ENCODE data around the gene RHOG. TPM values are rescaled to one million over a fixed set of nuclear protein-coding genes. Genes with fewer than 3 reads are reported as not detected.
A peak's percentile ranks its signal among the peaks of the same experiment; 100 is the strongest.
"Not testable (repeated sequence)": the region's sequence is repeated elsewhere in the genome, so short reads cannot be mapped to it uniquely, and the experiment has no call there.

RHOG gene
- total and polyA plus RNA-seq, 5 donors from 2014 or later = 173 to 276 (median 234) TPM

- H3K27ac ChIP-seq (ENCODE audit: insufficient read depth, low read length, poor library complexity, severe bottlenecking) = peak overlapping the region; percentile 97
- Mint-ChIP-seq H3K9me3 (no peaks in the 10 kb centered on the region), H3K27ac (peak overlapping the region; percentile 99 to 100 (median 99)), H3K4me1 (peaks cover 19 to 63% (median 32%) of the 10 kb centered on the region in 4 donors), H3K4me3 (peak overlapping the region; percentile 80 to 96 (median 93)), H3K36me3 (peaks cover 15% of the 10 kb centered on the region), H3K27me3 (no peaks in the 10 kb centered on the region)
- peaks cover 28% of the 10 kb centered on the region for H3K4me1 ChIP-seq (ENCODE audit: control insufficient read depth, insufficient read depth, low read length, poor library complexity, severe bottlenecking)
- H3K27me3 ChIP-seq (ENCODE audit: control insufficient read depth, insufficient read depth, low read length) = no peaks in the 10 kb centered on the region
- H3K9me3 ChIP-seq (ENCODE audit: control insufficient read depth in 2 of 2, low read length in 2 of 2) = no peaks in the 10 kb centered on the region
- ATAC-seq (ENCODE audit: low read depth in 2 of 2) (peak; percentile 18 to 26), DNase-seq (no peak)
- H3K36me3 ChIP-seq (ENCODE audit: control insufficient read depth, insufficient read depth, low read length) = peaks cover 17% of the 10 kb centered on the region
- H3K4me3 ChIP-seq (ENCODE audit: low read depth, low read length) = peak overlapping the region; percentile 89
Measured at GRCh38 chr11:3796801-3797328, 43.9 kb downstream of the RHOG start.

GRCh38 chr11:3796346-3796745, 44.4 kb downstream of the RHOG start:
- peak overlapping the region; percentile 87 to 100 (median 99) for H3K27ac Mint-ChIP-seq
- Histone ChIP-seq H3K27ac (ENCODE audit: insufficient read depth, low read length, poor library complexity, severe bottlenecking) (peak overlapping the region; percentile 97), H3K4me1 (ENCODE audit: control insufficient read depth, insufficient read depth, low read length, poor library complexity, severe bottlenecking) (peaks cover 28% of the 10 kb centered on the region), H3K27me3 (ENCODE audit: control insufficient read depth, insufficient read depth, low read length) (no peaks in the 10 kb centered on the region), H3K4me3 (ENCODE audit: low read depth, low read length) (peak overlapping the region; percentile 89), H3K9me3 (ENCODE audit: control insufficient read depth in 2 of 2, low read length in 2 of 2) (no peaks in the 10 kb centered on the region), H3K36me3 (ENCODE audit: control insufficient read depth, insufficient read depth, low read length) (peaks cover 20% of the 10 kb centered on the region)
- no peaks in the 10 kb centered on the region for H3K9me3 Mint-ChIP-seq
- H3K4me3 Mint-ChIP-seq = peak overlapping the region; percentile 80 to 96 (median 93)
- DNase-seq (peak in 2 of 3 donors; percentile 23 to 27), ATAC-seq (ENCODE audit: low read depth in 2 of 2) (no peak)
- no peaks in the 10 kb centered on the region for H3K27me3 Mint-ChIP-seq
- H3K36me3 Mint-ChIP-seq = peaks cover 15% of the 10 kb centered on the region
- peaks cover 19 to 63% (median 32%) of the 10 kb centered on the region in 4 donors for H3K4me1 Mint-ChIP-seq

DNA sequence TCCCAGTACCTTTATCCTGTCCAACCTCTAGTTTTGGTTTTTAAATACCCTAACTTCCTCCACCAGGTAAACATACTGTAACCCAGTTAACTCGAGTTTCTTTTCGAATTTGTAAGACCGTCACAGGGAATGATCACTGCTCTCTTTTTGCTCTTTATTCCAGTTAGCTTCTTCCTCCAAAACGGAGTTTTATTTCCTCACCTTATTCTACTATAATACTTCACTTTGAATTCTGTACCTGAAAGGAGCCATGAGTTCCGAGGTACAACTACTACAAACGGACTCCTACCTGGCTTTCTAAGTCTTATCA, 44.8 kb downstream of the RHOG start:
- Mint-ChIP-seq H3K27ac (peak overlapping the region; percentile 87 to 100 (median 99)), H3K9me3 (no peaks in the 10 kb centered on the region), H3K4me3 (peak overlapping the region; percentile 80 to 96 (median 93)), H3K36me3 (peaks cover 15% of the 10 kb centered on the region), H3K4me1 (peaks cover 19 to 63% (median 32%) of the 10 kb centered on the region in 4 donors), H3K27me3 (no peaks in the 10 kb centered on the region)
- H3K27ac ChIP-seq (ENCODE audit: insufficient read depth, low read length, poor library complexity, severe bottlenecking) = peak overlapping the region; percentile 97
- H3K27me3 ChIP-seq (ENCODE audit: control insufficient read depth, insufficient read depth, low read length) = no peaks in the 10 kb centered on the region
- peak overlapping the region; percentile 89 for H3K4me3 ChIP-seq (ENCODE audit: low read depth, low read length)
- peaks cover 23% of the 10 kb centered on the region for H3K36me3 ChIP-seq (ENCODE audit: control insufficient read depth, insufficient read depth, low read length)
- no peaks in the 10 kb centered on the region for H3K9me3 ChIP-seq (ENCODE audit: control insufficient read depth in 2 of 2, low read length in 2 of 2)
- ATAC-seq (ENCODE audit: low read depth in 2 of 2) = no peak
- peaks cover 28% of the 10 kb centered on the region for H3K4me1 ChIP-seq (ENCODE audit: control insufficient read depth, insufficient read depth, low read length, poor library complexity, severe bottlenecking)
- DNase-seq = no peak

DNA sequence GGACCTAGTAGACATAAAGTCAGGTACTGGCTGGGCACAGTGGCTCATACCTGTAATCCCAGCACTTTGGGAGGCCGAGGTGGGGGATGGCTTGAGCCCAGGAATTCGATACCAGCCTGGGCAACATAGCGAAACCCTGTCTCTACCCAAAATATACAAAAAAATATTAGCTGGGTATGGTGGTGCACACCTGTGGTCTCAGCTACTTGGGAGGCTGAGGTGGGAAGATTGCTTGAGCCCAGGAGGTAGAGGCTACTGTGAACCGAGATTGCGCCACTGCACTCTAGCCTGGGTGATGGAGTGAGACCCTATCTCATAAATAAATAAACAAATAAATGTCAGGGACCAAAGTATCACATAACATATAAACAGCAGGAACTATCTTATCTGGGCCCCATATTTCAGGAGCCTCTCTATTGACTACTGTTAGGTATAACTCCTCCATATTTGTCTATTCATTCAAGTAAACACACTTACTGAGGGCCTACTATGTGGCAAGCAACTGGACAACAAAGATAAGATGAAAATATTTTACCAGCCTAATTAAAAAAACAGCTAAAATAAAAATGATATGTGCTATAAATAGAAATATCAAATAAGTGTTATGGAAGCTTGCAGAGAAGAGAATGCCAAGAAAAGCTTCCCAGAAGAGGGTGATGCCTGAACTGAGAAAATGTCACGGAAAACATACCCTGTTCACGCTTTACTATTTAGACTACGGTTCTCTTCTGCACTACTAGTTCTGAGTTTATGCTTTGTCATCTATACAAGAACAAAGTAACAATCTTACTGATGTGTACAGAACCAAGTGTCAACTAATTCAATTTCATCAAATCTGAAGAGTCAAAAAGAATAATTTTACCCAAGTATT, 45.4 kb downstream of the RHOG start:
- ATAC-seq (ENCODE audit: low read depth in 2 of 2) = no peak
- Histone ChIP-seq H3K36me3 (ENCODE audit: control insufficient read depth, insufficient read depth, low read length) (peaks cover 28% of the 10 kb centered on the region), H3K4me3 (ENCODE audit: low read depth, low read length) (peak overlapping the region; percentile 89), H3K9me3 (ENCODE audit: control insufficient read depth in 2 of 2, low read length in 2 of 2) (no peaks in the 10 kb centered on the region), H3K27ac (ENCODE audit: insufficient read depth, low read length, poor library complexity, severe bottlenecking) (peak overlapping the region; percentile 97), H3K27me3 (ENCODE audit: control insufficient read depth, insufficient read depth, low read length) (no peaks in the 10 kb centered on the region), H3K4me1 (ENCODE audit: control insufficient read depth, insufficient read depth, low read length, poor library complexity, severe bottlenecking) (peaks cover 30% of the 10 kb centered on the region)
- Mint-ChIP-seq H3K27me3 (no peaks in the 10 kb centered on the region), H3K4me3 (peak overlapping the region; percentile 80 to 96 (median 93)), H3K4me1 (peaks cover 22 to 67% (median 36%) of the 10 kb centered on the region in 4 donors), H3K36me3 (peaks cover 19% of the 10 kb centered on the region), H3K27ac (peak overlapping the region; percentile 87 to 100 (median 99)), H3K9me3 (no peaks in the 10 kb centered on the region)
- no peak for DNase-seq

DNA sequence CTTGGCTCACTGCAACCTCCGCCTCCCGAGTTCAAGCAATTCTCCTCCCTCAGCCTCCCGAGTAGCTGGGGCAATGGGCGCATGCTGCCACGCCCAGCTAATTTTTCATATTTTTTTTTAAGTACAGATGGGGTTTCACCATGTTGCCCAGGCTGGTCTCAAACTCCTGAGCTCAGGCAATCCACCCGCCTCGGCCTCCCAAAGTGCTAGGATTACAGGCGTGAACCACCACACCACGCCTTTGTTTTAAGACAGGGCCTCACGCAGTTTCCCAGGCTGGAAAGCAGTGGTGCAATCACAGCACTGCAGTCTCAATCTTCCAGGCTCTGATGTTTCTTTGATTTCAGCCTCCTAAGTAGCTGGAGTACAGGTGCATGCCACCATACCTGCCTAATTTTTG, 46.4 kb downstream of the RHOG start:
- H3K4me3 Mint-ChIP-seq = peak overlapping the region; percentile 21 to 95 (median 75)
- not testable (repeated sequence) for ATAC-seq (ENCODE audit: low read depth in 2 of 2)
- H3K4me1 ChIP-seq (ENCODE audit: control insufficient read depth, insufficient read depth, low read length, poor library complexity, severe bottlenecking) = peaks cover 34% of the 10 kb centered on the region

DNA sequence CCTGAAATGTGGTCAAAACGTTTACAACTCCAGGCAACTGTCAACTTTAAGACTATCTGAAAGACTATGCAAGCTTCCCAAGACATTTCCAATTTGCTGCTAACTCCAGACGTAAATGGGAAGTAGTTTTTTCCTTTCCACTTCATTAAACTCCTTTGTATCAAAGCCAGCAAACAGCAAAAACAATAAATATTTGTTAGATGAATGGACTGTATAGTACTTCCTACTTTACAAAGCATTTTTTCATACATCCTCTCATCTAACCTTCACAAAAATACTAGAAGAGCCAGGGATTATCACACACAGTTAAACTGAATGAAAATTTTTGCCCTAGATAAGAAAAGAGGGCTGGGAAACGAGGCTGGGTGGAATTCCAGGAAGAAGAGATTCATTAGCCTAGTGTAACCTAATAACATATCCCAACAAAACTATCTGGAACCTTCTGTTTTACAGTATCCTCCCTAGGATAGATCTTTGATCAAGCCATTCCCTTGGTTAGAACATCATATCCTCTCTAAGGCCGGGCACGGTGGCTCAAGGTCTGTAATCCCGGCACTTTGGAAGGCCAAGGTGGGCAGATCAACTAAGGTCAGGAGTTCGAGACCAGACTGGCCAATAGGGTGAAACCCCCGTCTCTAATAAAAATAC, 53.9 kb downstream of the RHOG start:
- Histone ChIP-seq H3K4me1 (ENCODE audit: control insufficient read depth, insufficient read depth, low read length, poor library complexity, severe bottlenecking) (peaks cover 61% of the 10 kb centered on the region), H3K9me3 (ENCODE audit: control insufficient read depth in 2 of 2, low read length in 2 of 2) (no peaks in the 10 kb centered on the region), H3K27me3 (ENCODE audit: control insufficient read depth, insufficient read depth, low read length) (no peaks in the 10 kb centered on the region), H3K36me3 (ENCODE audit: control insufficient read depth, insufficient read depth, low read length) (peaks cover 23% of the 10 kb centered on the region), H3K4me3 (ENCODE audit: low read depth, low read length) (peak overlapping the region; percentile 9), H3K27ac (ENCODE audit: insufficient read depth, low read length, poor library complexity, severe bottlenecking) (peak overlapping the region; percentile 82)
- ATAC-seq (ENCODE audit: low read depth in 2 of 2) (no peak), DNase-seq (no peak)
- H3K9me3 Mint-ChIP-seq = no peaks in the 10 kb centered on the region
- peak overlapping the region; percentile 3 to 56 (median 12) for H3K4me3 Mint-ChIP-seq
- H3K4me1 Mint-ChIP-seq = peaks cover 38 to 81% (median 63%) of the 10 kb centered on the region in 4 donors
- H3K36me3 Mint-ChIP-seq = peaks cover 18% of the 10 kb centered on the region
- peak overlapping the region; percentile 78 to 93 (median 87) for H3K27ac Mint-ChIP-seq
- H3K27me3 Mint-ChIP-seq = no peaks in the 10 kb centered on the region

More for the DNA sequence above, 46.4 kb downstream of the RHOG start:
- not testable (repeated sequence) for DNase-seq; H3K9me3 ChIP-seq (ENCODE audit: control insufficient read depth in 2 of 2, low read length in 2 of 2); H3K27me3 Mint-ChIP-seq; H3K9me3 Mint-ChIP-seq; H3K27me3 ChIP-seq (ENCODE audit: control insufficient read depth, insufficient read depth, low read length)
- Mint-ChIP-seq H3K36me3 (peaks cover 20% of the 10 kb centered on the region), H3K27ac (peak overlapping the region in 2 of 3 donors; percentile 79 to 93), H3K4me1 (peaks cover 26 to 70% (median 41%) of the 10 kb centered on the region in 4 donors)
- Histone ChIP-seq H3K36me3 (ENCODE audit: control insufficient read depth, insufficient read depth, low read length) (peaks cover 29% of the 10 kb centered on the region), H3K27ac (ENCODE audit: insufficient read depth, low read length, poor library complexity, severe bottlenecking) (peak overlapping the region; percentile 97), H3K4me3 (ENCODE audit: low read depth, low read length) (peak overlapping the region; percentile 89)

GRCh38 chr11:3783611-3784010, 57.1 kb downstream of the RHOG start:
- H3K27ac Mint-ChIP-seq = peak overlapping the region in 2 of 3 donors; percentile 17 to 83
- no peak overlapping the region for H3K4me3 ChIP-seq (ENCODE audit: low read depth, low read length)
- no peak for ATAC-seq (ENCODE audit: low read depth in 2 of 2)
- peaks cover 32 to 70% (median 54%) of the 10 kb centered on the region in 4 donors for H3K4me1 Mint-ChIP-seq
- no peaks in the 10 kb centered on the region for H3K27me3 Mint-ChIP-seq
- H3K4me1 ChIP-seq (ENCODE audit: control insufficient read depth, insufficient read depth, low read length, poor library complexity, severe bottlenecking) = peaks cover 66% of the 10 kb centered on the region
- peak overlapping the region in 1 of 4 donors; percentile 38 for H3K4me3 Mint-ChIP-seq
- DNase-seq = no peak
- H3K9me3 ChIP-seq (ENCODE audit: control insufficient read depth in 2 of 2, low read length in 2 of 2) = no peaks in the 10 kb centered on the region
- no peaks in the 10 kb centered on the region for H3K9me3 Mint-ChIP-seq
- H3K36me3 ChIP-seq (ENCODE audit: control insufficient read depth, insufficient read depth, low read length) = peaks cover 37% of the 10 kb centered on the region
- no peaks in the 10 kb centered on the region for H3K27me3 ChIP-seq (ENCODE audit: control insufficient read depth, insufficient read depth, low read length)
- H3K27ac ChIP-seq (ENCODE audit: insufficient read depth, low read length, poor library complexity, severe bottlenecking) = peak overlapping the region; percentile 82
- H3K36me3 Mint-ChIP-seq = peaks cover 29% of the 10 kb centered on the region
